Esophagus squamous epithelium (tissue), 5 donors: ENCODE results near the gene FHAD1. TPM values are rescaled to one million over a fixed set of nuclear protein-coding genes. Genes with fewer than 3 reads are reported as not detected.

Experiments
- DNase-seq: peaks from one replicate; lab custom pipeline; 2025; lab: John Stamatoyannopoulos, UW
- H3K27ac ChIP-seq, 4 donors: fragments of 200-600 bp; sonication (generic); one replicate each; pipeline ENCODE4 v1.5.1; 2016 to 2019; ENCODE audit warnings: mild to moderate bottlenecking in 1 of 4
- H3K27me3 ChIP-seq, 4 donors: fragments of 200-600 bp; sonication (generic); 1 replicate in 3 of 4; 2 replicates in 1 of 4; pipeline versions ENCODE4 v1.5.1 to v1.6.0; 2017 to 2021; ENCODE audit warnings: antibody characterized with exemption in 1 of 4
- H3K36me3 ChIP-seq, 3 donors: fragments of 200-600 bp; sonication (generic); one replicate each; pipeline ENCODE4 v1.5.1; 2016 to 2019
- H3K4me1 ChIP-seq, 3 donors: fragments of 200-600 bp; sonication (generic); one replicate each; pipeline ENCODE4 v1.5.1; 2017 to 2019
- H3K4me3 ChIP-seq, 4 donors: fragments of 200-600 bp; sonication (generic); 1 replicate in 3 of 4; 2 replicates in 1 of 4; pipeline ENCODE4 v1.5.1; 2016 to 2019; ENCODE audit warnings: mild to moderate bottlenecking in 2 of 4, moderate library complexity in 1 of 4
- H3K9me3 ChIP-seq, 3 donors: fragments of 200-600 bp; sonication (generic); one replicate each; pipeline ENCODE4 v1.5.1; 2016 to 2019
- POLR2A ChIP-seq, 4 donors: fragments of 450-650 bp; IDR thresholded peaks; one replicate each; pipeline ENCODE4 v1.6.1; 2017; ENCODE audit warnings: antibody characterized with exemption in 4 of 4, mild to moderate bottlenecking in 4 of 4, moderate library complexity in 3 of 4
- WGBS, 2 donors: methylation state at CpG; one replicate each; pipeline ENCODE4 v1.1.5; 2018; 5-methylcytosine and 5-hydroxymethylcytosine counted together
- intact Hi-C: fragments of 100-400 bp; cut with DNase I; formaldehyde crosslinking; loops from one replicate; pipeline ENCODE4 v1.15.0; 2022
- total RNA-seq, 4 donors: library from RNA; depleted of rRNA; stranded (reverse); fragments of >200 nt; gene quantifications; one replicate each; pipeline ENCODE4 v1.1.0, GENCODE V29; 2016
- TF ChIP-seq, protein P1 (sequence below), 6 experiments: fragments of 450-650 bp in 4 of 6; fragments of 200-600 bp in 2 of 6; sonication (generic) in 2 of 6; IDR thresholded peaks; one replicate each; pipeline ENCODE4 v1.5.1; 2016 to 2019; ENCODE audit warnings: antibody characterized with exemption in 6 of 6, mild to moderate bottlenecking in 4 of 6, moderate library complexity in 4 of 6
- donor health status: DM: yes; HTN: yes; CAD: no.

The FHAD1 gene
- total RNA-seq, 4 donors from 2014 or later, result 0.57 TPM; not detected in 3

DNA sequence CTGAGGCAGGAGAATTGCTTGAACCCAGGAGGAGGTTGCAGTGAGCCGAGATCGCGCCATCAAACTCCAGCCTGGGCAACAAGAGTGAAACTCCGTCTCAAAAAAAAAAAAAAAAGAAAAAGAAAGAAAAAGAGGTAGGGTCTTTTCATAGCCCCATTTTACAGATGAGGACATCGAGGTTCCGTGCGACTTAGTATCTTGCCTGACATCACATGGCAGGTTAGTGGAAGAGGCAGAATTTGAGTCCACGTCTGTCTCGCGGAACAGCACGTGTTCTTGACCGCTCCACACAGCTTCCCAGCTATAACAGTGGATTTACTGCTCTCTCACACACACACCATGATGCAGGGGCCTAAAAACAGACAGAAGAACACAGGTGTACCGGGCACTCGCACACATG, 192.3 kb downstream of the FHAD1 start:
- no peaks in the 10 kb centered on the region for H3K36me3 ChIP-seq
- 95 to 97% methylated on average over 13 to 14 of the region's 14 CpGs for WGBS, 2 donors
- H3K27me3 ChIP-seq, result no peaks in the 10 kb centered on the region
- intact Hi-C loops, result no loop called here
- H3K27ac ChIP-seq, result no peak overlapping the region
- no peaks in the 10 kb centered on the region for H3K9me3 ChIP-seq
- no peaks in the 10 kb centered on the region for H3K4me1 ChIP-seq
- TF ChIP-seq POLR2A (IDR thresholded peaks at IDR 0.05), result no peak
- TF ChIP-seq, protein P1, sequence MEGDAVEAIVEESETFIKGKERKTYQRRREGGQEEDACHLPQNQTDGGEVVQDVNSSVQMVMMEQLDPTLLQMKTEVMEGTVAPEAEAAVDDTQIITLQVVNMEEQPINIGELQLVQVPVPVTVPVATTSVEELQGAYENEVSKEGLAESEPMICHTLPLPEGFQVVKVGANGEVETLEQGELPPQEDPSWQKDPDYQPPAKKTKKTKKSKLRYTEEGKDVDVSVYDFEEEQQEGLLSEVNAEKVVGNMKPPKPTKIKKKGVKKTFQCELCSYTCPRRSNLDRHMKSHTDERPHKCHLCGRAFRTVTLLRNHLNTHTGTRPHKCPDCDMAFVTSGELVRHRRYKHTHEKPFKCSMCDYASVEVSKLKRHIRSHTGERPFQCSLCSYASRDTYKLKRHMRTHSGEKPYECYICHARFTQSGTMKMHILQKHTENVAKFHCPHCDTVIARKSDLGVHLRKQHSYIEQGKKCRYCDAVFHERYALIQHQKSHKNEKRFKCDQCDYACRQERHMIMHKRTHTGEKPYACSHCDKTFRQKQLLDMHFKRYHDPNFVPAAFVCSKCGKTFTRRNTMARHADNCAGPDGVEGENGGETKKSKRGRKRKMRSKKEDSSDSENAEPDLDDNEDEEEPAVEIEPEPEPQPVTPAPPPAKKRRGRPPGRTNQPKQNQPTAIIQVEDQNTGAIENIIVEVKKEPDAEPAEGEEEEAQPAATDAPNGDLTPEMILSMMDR (IDR thresholded peaks at IDR 0.05), result no peak
- H3K4me3 ChIP-seq, result no peak overlapping the region
- no peak for DNase-seq

DNA sequence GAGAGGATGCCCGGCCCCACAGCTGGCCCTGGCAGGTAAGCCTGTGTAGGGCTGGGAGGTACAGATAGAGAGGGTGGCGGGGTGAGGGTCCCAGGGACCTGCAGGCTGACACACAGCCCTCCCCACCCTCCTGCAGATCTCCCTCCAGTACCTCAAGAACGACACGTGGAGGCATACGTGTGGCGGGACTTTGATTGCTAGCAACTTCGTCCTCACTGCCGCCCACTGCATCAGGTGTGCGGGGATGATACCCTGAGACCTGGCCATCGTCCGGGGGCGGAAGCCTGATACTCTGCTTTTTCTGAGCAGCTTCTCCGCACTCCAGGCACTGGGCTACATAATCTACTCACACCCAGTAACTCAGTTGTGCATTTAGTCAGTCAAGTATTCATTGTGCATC, 193.3 kb downstream of the FHAD1 start:
- Histone ChIP-seq H3K4me3 (no peak overlapping the region), H3K9me3 (no peaks in the 10 kb centered on the region), H3K27ac (no peak overlapping the region), H3K27me3 (peaks cover 0 to 2% (median 0%) of the 10 kb centered on the region in 4 donors), H3K4me1 (no peaks in the 10 kb centered on the region), H3K36me3 (no peaks in the 10 kb centered on the region)
- intact Hi-C loops, result no loop called here
- no peak for DNase-seq
- TF ChIP-seq, protein P1 (IDR thresholded peaks at IDR 0.05), result no peak
- TF ChIP-seq POLR2A (IDR thresholded peaks at IDR 0.05), result no peak
- WGBS, 2 donors, result 91 to 93% methylated on average over 9 to 11 of the region's 13 CpGs

DNA sequence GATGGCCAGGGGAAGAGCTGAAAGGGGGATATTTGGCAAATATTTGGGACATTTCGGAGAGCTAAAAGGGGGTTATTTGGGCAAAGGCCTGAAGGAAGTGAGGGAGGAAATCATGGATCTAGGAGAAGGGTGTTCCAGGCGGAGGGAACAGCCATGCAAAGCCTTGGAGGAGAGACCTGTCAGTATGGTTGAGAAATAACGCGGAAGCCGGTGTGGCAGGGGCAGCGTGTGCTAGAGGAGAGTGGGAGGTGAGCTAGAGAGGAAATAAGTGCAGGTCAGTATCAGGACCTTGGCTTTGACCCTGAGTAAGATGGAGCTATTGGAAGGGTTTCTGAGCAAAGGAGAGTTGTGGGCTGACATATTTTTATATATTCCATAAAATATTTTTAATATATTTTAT, 194.2 kb downstream of the FHAD1 start:
- H3K27ac ChIP-seq, result no peak overlapping the region
- no peak for TF ChIP-seq POLR2A (IDR thresholded peaks at IDR 0.05)
- TF ChIP-seq, protein P1 (IDR thresholded peaks at IDR 0.05), result no peak
- 81 to 83% methylated on average over 6 of the region's 6 CpGs for WGBS, 2 donors

DNA sequence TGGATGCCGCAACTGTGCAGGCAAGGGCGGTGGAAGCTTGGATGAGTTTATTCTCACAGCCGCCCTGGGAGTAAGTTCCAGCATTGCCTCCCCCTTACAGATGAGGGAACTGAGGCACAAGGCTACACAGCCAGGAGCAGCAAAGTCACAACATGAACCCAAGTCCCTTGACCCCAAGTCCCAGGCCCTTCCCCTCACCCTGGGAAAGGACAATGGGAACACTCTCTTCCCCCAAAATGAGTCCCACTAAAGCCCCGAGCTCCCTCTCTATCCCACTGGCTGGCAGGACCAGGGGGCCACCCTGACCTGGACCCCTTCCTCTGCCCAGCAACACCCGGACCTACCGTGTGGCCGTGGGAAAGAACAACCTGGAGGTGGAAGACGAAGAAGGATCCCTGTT, 195.1 kb downstream of the FHAD1 start:
- intact Hi-C loops, result no loop called here
- Histone ChIP-seq H3K27ac (no peak overlapping the region), H3K4me1 (no peaks in the 10 kb centered on the region), H3K36me3 (no peaks in the 10 kb centered on the region), H3K9me3 (no peaks in the 10 kb centered on the region), H3K4me3 (no peak overlapping the region), H3K27me3 (peaks cover 0 to 12% (median 0%) of the 10 kb centered on the region in 4 donors)
- DNase-seq, result no peak
- WGBS, 2 donors, result 85 to 86% methylated on average over 5 to 7 of the region's 8 CpGs
- TF ChIP-seq, protein P1 (IDR thresholded peaks at IDR 0.05), result no peak
- TF ChIP-seq POLR2A (IDR thresholded peaks at IDR 0.05), result no peak

More for the DNA sequence above, 194.2 kb downstream of the FHAD1 start:
- intact Hi-C loops, result no loop called here
- Histone ChIP-seq H3K9me3 (no peaks in the 10 kb centered on the region), H3K4me3 (no peak overlapping the region), H3K27me3 (peaks cover 0 to 4% (median 0%) of the 10 kb centered on the region in 4 donors), H3K36me3 (no peaks in the 10 kb centered on the region), H3K4me1 (no peaks in the 10 kb centered on the region)
- no peak for DNase-seq

DNA sequence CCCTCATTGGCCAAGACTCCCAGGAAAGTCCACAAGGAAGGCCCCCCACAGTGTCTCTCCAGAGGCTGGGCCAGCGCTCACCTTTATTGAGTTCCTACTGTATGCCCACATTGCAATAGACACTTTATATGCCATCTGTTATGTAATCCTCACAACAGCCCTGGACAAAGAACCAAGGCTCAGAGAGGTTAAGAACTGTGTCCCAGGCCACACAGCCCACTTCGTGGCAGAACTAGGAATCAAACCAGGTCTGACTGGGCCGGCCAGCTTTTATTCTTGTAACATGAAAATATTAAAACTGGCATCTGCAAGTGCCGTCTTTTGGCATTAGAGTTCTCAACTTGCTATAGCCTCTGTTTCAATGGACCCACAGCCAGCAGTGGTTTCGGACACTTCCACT, 195.7 kb downstream of the FHAD1 start:
- no peaks in the 10 kb centered on the region for H3K9me3 ChIP-seq
- H3K27me3 ChIP-seq, result peaks cover 0 to 16% (median 0%) of the 10 kb centered on the region in 4 donors
- no peaks in the 10 kb centered on the region for H3K4me1 ChIP-seq
- H3K36me3 ChIP-seq, result no peaks in the 10 kb centered on the region
- H3K27ac ChIP-seq, result no peak overlapping the region
- no peak for DNase-seq
- WGBS, 2 donors, result 81 to 84% methylated on average over 5 of the region's 5 CpGs
- TF ChIP-seq POLR2A (IDR thresholded peaks at IDR 0.05), result no peak
- TF ChIP-seq, protein P1 (IDR thresholded peaks at IDR 0.05), result no peak
- intact Hi-C loops, result no loop called here
- H3K4me3 ChIP-seq, result no peak overlapping the region
